PC-9 (cell line): ENCODE measurements around the gene SYNPR.

Experiments used
- CTCF ChIP-seq: fragments of 200-600 bp; sonication (generic); conservative IDR thresholded peaks from 2 replicates; pipeline ENCODE4 v1.6.1; 2017; ENCODE audit warnings: mixed run types, antibody characterized with exemption, mild to moderate bottlenecking, moderate library complexity
- EZH2 ChIP-seq: fragments of 200-600 bp; sonication (generic); IDR thresholded peaks from 2 replicates; pipeline ENCODE4 v1.8.0; 2017; ENCODE audit warnings: antibody characterized with exemption, low read depth

GRCh38 chr3:63585927-63586326, 307.8 kb downstream of the SYNPR start:
- TF ChIP-seq CTCF (no peak), EZH2 (no peak)
